Body of pancreas (tissue), 4 donors: Measurements from ENCODE around the gene GLT8D1. TPM values are rescaled to one million over a fixed set of nuclear protein-coding genes. Genes with fewer than 3 reads are reported as not detected.

ENCODE experiments used
- ATAC-seq: fragments of 150-250 bp; one replicate; pipeline ENCODE4 v1.9.1; 2016
- DNase-seq, 4 donors: peaks; one replicate each; pipeline ENCODE4 v3.0.0-alpha.2; 2019
- H3K27ac ChIP-seq, 4 donors: fragments of 200-600 bp; sonication (generic); 1 replicate in 3 of 4; 2 replicates in 1 of 4; pipeline versions ENCODE4 v1.5.1 to v1.6.1; 2016 to 2019; ENCODE audit warnings: mild to moderate bottlenecking in 1 of 4, mixed read lengths in 1 of 4, moderate library complexity in 1 of 4
- H3K27me3 ChIP-seq, 2 donors: fragments of 200-600 bp; sonication (generic); one replicate each; pipeline ENCODE4 v1.6.0; 2016; ENCODE audit warnings: mild to moderate bottlenecking in 1 of 2
- H3K36me3 ChIP-seq, 2 donors: fragments of 200-600 bp; sonication (generic); replicated peaks in 1 of 2; 2 replicates each; pipeline ENCODE4 v1.5.1; 2016; ENCODE audit warnings: low read depth in 2 of 2; ENCODE audit not compliant: insufficient read depth in 1 of 2
- H3K4me1 ChIP-seq: fragments of 200-600 bp; sonication (generic); one replicate; pipeline ENCODE4 v1.6.0; 2016
- H3K4me3 ChIP-seq, 2 donors: fragments of 200-600 bp; sonication (generic); 1 replicate in 1 of 2; 2 replicates in 1 of 2; pipeline ENCODE4 v1.5.1; 2016 to 2019
- H3K9me3 ChIP-seq, 3 donors: fragments of 200-600 bp; sonication (generic); 1 replicate in 2 of 3; 2 replicates in 1 of 3; pipeline ENCODE4 v1.5.1; 2016
- CTCF ChIP-seq, 7 experiments: fragments of 450-650 bp in 4 of 7; fragments of 200-600 bp in 3 of 7; sonication (generic) in 3 of 7; IDR thresholded peaks; one replicate each; pipeline ENCODE4 v1.5.1; 2016 to 2019; ENCODE audit warnings: antibody characterized with exemption in 7 of 7
- POLR2A ChIP-seq, 3 donors: fragments of 450-650 bp; IDR thresholded peaks; one replicate each; pipeline ENCODE4 v1.6.1; 2016; ENCODE audit warnings: antibody characterized with exemption in 3 of 3, mild to moderate bottlenecking in 2 of 3
- WGBS, 2 donors: methylation state at CpG; one replicate each; pipeline ENCODE4 v1.1.5; 2017; 5-methylcytosine and 5-hydroxymethylcytosine counted together
- intact Hi-C: fragments of 100-400 bp; cut with DNase I; formaldehyde crosslinking; loops from one replicate; pipeline ENCODE4 v1.15.1; 2023
- total RNA-seq, 2 donors: library from RNA; depleted of rRNA; stranded (reverse); fragments of >200 nt; gene quantifications; one replicate each; pipeline ENCODE4 v1.1.0, GENCODE V29; 2016

GLT8D1 gene
- total RNA-seq, 2 donors from 2014 or later, result 43.8 to 92.0 TPM

- DNase-seq (peak in 3 of 4 donors; percentile 16 to 22 (median 18)), ATAC-seq (no peak)
- Histone ChIP-seq H3K4me3 (no peak overlapping the region), H3K9me3 (no peaks in the 10 kb centered on the region), H3K27ac (peak overlapping the region in 1 of 4 donors; percentile 13), H3K36me3 (peaks cover 5 to 22% of the 10 kb centered on the region in 2 donors), H3K4me1 (no peaks in the 10 kb centered on the region), H3K27me3 (no peaks in the 10 kb centered on the region)
- TF ChIP-seq CTCF (IDR thresholded peaks at IDR 0.05) (no peak), POLR2A (IDR thresholded peaks at IDR 0.05) (no peak)
- 39 to 49% methylated on average over 5 of the region's 5 CpGs for WGBS, 2 donors
- intact Hi-C loops, result loop anchor here (10.0 kb wide), 1 partner anchor 332 kb away; no protein-coding TSS in a partner anchor
Measured at GRCh38 chr3:52743152-52743551, 37.6 kb upstream of the GLT8D1 start.

- peaks cover 5 to 22% of the 10 kb centered on the region in 2 donors for H3K36me3 ChIP-seq
- DNase-seq (no peak), ATAC-seq (no peak)
- 71 to 90% methylated on average over 3 of the region's 3 CpGs for WGBS, 2 donors
- H3K27ac ChIP-seq, result no peak overlapping the region
- H3K4me1 ChIP-seq, result no peaks in the 10 kb centered on the region
- TF ChIP-seq POLR2A (IDR thresholded peaks at IDR 0.05) (no peak), CTCF (IDR thresholded peaks at IDR 0.05) (peak in 6 of 7 experiments; percentile 26 to 63 (median 47))
- no peaks in the 10 kb centered on the region for H3K9me3 ChIP-seq
- H3K27me3 ChIP-seq, result no peaks in the 10 kb centered on the region
- intact Hi-C loops, result loop anchor here (10.0 kb wide), 1 partner anchor 332 kb away; no protein-coding TSS in a partner anchor
- no peak overlapping the region for H3K4me3 ChIP-seq
Measured at GRCh38 chr3:52742418-52743041, 36.9 kb upstream of the GLT8D1 start.

- Histone ChIP-seq H3K4me3 (no peak overlapping the region), H3K27ac (no peak overlapping the region), H3K9me3 (no peaks in the 10 kb centered on the region), H3K36me3 (peaks cover 0 to 7% of the 10 kb centered on the region in 2 donors), H3K27me3 (no peaks in the 10 kb centered on the region), H3K4me1 (no peaks in the 10 kb centered on the region)
- intact Hi-C loops, result loop anchor here (10.0 kb wide), 1 partner anchor 335 kb away; no protein-coding TSS in a partner anchor
- DNase-seq (no peak), ATAC-seq (no peak)
- 73 to 81% methylated on average over 1 of the region's 1 CpG for WGBS, 2 donors
- TF ChIP-seq CTCF (IDR thresholded peaks at IDR 0.05) (no peak), POLR2A (IDR thresholded peaks at IDR 0.05) (no peak)
Measured at GRCh38 chr3:52739730-52740129, 34.1 kb upstream of the GLT8D1 start.

GRCh38 chr3:52733256-52733891, 27.8 kb upstream of the GLT8D1 start:
- intact Hi-C loops, result no loop called here
- no peaks in the 10 kb centered on the region for H3K9me3 ChIP-seq
- no peak for DNase-seq
- 88 to 94% methylated on average over 10 of the region's 10 CpGs for WGBS, 2 donors
- no peaks in the 10 kb centered on the region for H3K27me3 ChIP-seq
- no peak overlapping the region for H3K27ac ChIP-seq
- ATAC-seq, result no peak
- H3K4me1 ChIP-seq, result no peaks in the 10 kb centered on the region
- TF ChIP-seq CTCF (IDR thresholded peaks at IDR 0.05) (no peak), POLR2A (IDR thresholded peaks at IDR 0.05) (no peak)
- no peak overlapping the region for H3K4me3 ChIP-seq
- H3K36me3 ChIP-seq, result peaks cover 0 to 6% of the 10 kb centered on the region in 2 donors
